ENCODE measurements around the gene HFM1.

DNA sequence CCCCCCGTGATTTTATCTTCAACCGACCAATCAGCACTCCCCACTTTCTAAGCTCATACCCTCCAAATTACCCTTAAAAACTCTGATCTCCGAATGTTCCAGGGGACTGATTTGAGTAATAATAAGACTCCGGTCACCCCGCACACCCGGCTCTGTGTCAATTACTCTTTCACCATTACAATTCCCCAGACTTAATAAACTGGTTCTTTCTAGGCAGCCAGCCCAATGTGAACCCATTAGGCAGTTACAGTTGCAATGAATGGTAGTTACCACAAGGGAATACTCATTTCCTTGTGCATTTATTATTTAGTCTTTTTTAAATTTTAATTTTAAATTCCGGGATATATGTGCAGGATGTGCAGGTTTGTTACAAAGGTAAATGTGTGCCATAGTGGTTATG, 177.9 kb downstream of the HFM1 start:
- TF ChIP-seq CTCF (IDR thresholded peaks at IDR 0.05) = no peak
- TF ChIP-seq EP300 (IDR thresholded peaks at IDR 0.05) = no peak
- TF ChIP-seq POLR2A (IDR thresholded peaks at IDR 0.05) = no peak
